Vagina (tissue), 2 donors: ENCODE data around the gene WFIKKN1.

Experiments used
- CTCF ChIP-seq, 3 experiments: fragments of 450-650 bp in 2 of 3; fragments of 200-600 bp in 1 of 3; sonication (generic) in 1 of 3; IDR thresholded peaks; one replicate each; pipeline ENCODE4 v1.5.1; 2017 to 2019; ENCODE audit warnings: antibody characterized with exemption in 3 of 3, mild to moderate bottlenecking in 2 of 3, moderate library complexity in 2 of 3
- POLR2A ChIP-seq, 2 donors: fragments of 450-650 bp; IDR thresholded peaks; one replicate each; pipeline ENCODE4 v1.6.1; 2017; ENCODE audit warnings: antibody characterized with exemption in 2 of 2, mild to moderate bottlenecking in 2 of 2, moderate library complexity in 2 of 2
- POLR2AphosphoS5 ChIP-seq, 2 donors: sonication (generic); formaldehyde crosslinking; IDR thresholded peaks; one replicate each; pipeline ENCODE4 v1.9.0; 2017; ENCODE audit warnings: antibody characterized with exemption in 2 of 2, mild to moderate bottlenecking in 2 of 2, low read depth in 1 of 2; ENCODE audit not compliant: insufficient read depth in 1 of 2

GRCh38 chr16:674214-674881, 43.6 kb downstream of the WFIKKN1 start:
- no peak for TF ChIP-seq CTCF (IDR thresholded peaks at IDR 0.05)
- no peak for TF ChIP-seq POLR2A (IDR thresholded peaks at IDR 0.05)
- TF ChIP-seq POLR2AphosphoS5 (IDR thresholded peaks at IDR 0.05; ENCODE audit: insufficient read depth in 1 of 2, low read depth in 1 of 2): no peak
